Mesenchymal stem cell (in vitro differentiated cells and primary cell): Measurements from ENCODE around the gene SH2D4B.

Source experiments
- DNase-seq: peaks from one replicate; pipeline ENCODE4 v3.0.0-alpha.2; 2013
- H2AFZ ChIP-seq: one replicate; pipeline ENCODE4 v1.6.1; 2013; ENCODE audit warnings: low read depth, mild to moderate bottlenecking, control low read depth, inconsistent platforms, low read length, moderate library complexity
- H2AK5ac ChIP-seq: 2 replicates; pipeline ENCODE4 v1.6.1; 2013; ENCODE audit warnings: low read length, moderate library complexity, mild to moderate bottlenecking, inconsistent platforms; ENCODE audit not compliant: severe bottlenecking
- H2BK120ac ChIP-seq: one replicate; pipeline ENCODE4 v1.6.1; 2013; ENCODE audit warnings: low read depth, mild to moderate bottlenecking, inconsistent platforms, low read length, moderate library complexity
- H2BK12ac ChIP-seq, 2 experiments: one replicate each; pipeline ENCODE4 v1.6.1; 2013; ENCODE audit warnings: inconsistent platforms in 2 of 2, low read length in 2 of 2, mild to moderate bottlenecking in 2 of 2, moderate library complexity in 2 of 2, control low read depth in 1 of 2
- H2BK15ac ChIP-seq: one replicate; pipeline ENCODE4 v1.6.1; 2013; ENCODE audit warnings: mild to moderate bottlenecking, low read depth, inconsistent platforms; ENCODE audit not compliant: poor library complexity, severe bottlenecking
- H2BK5ac ChIP-seq: 2 replicates; pipeline ENCODE4 v1.6.1; 2013; ENCODE audit warnings: low read depth, mild to moderate bottlenecking, low read length, control low read depth, inconsistent platforms; ENCODE audit not compliant: poor library complexity, severe bottlenecking
- H3K14ac ChIP-seq, 2 experiments: one replicate each; pipeline ENCODE4 v1.6.1; 2013; ENCODE audit warnings: inconsistent platforms in 2 of 2, low read length in 2 of 2, control low read depth in 1 of 2, mild to moderate bottlenecking in 1 of 2, moderate library complexity in 1 of 2
- H3K18ac ChIP-seq, 2 experiments: one replicate each; pipeline ENCODE4 v1.6.1; 2013; ENCODE audit warnings: inconsistent platforms in 2 of 2, low read length in 2 of 2, control low read depth in 1 of 2, low read depth in 1 of 2, mild to moderate bottlenecking in 1 of 2
- H3K23ac ChIP-seq, 2 experiments: one replicate each; pipeline ENCODE4 v1.6.1; 2013; ENCODE audit warnings: inconsistent platforms in 2 of 2, low read length in 2 of 2, mild to moderate bottlenecking in 2 of 2, moderate library complexity in 2 of 2, control low read depth in 1 of 2
- H3K27ac ChIP-seq: 2 replicates; pipeline ENCODE4 v1.5.1; 2013; ENCODE audit warnings: mild to moderate bottlenecking, moderate library complexity, low read length, control low read depth, inconsistent platforms; ENCODE audit not compliant: poor library complexity, severe bottlenecking
- H3K27me3 ChIP-seq, 2 experiments: 2 replicates each; pipeline versions ENCODE4 v1.6.1 to v1.7.0; 2013; ENCODE audit warnings: low read length in 2 of 2, mild to moderate bottlenecking in 2 of 2, moderate library complexity in 2 of 2, control low read depth in 1 of 2, inconsistent platforms in 1 of 2; ENCODE audit not compliant: control insufficient read depth in 1 of 2, insufficient read depth in 1 of 2
- H3K36me3 ChIP-seq, 2 experiments: 2 replicates each; pipeline versions ENCODE4 v1.6.1 to v1.7.0; 2013; ENCODE audit warnings: low read length in 2 of 2, control low read depth in 1 of 2, inconsistent platforms in 1 of 2, low read depth in 1 of 2, mild to moderate bottlenecking in 1 of 2; ENCODE audit not compliant: insufficient read depth in 2 of 2, control insufficient read depth in 1 of 2
- H3K4ac ChIP-seq, 2 experiments: one replicate each; pipeline ENCODE4 v1.6.1; 2013; ENCODE audit warnings: inconsistent platforms in 2 of 2, low read length in 2 of 2, mild to moderate bottlenecking in 2 of 2, moderate library complexity in 2 of 2, control low read depth in 1 of 2, low read depth in 1 of 2
- H3K4me1 ChIP-seq: 2 replicates; pipeline ENCODE4 v1.6.1; 2013; ENCODE audit warnings: low read depth, low read length, control low read depth; ENCODE audit not compliant: control insufficient read depth, insufficient read depth
- H3K4me2 ChIP-seq: 2 replicates; pipeline ENCODE4 v1.6.1; 2013; ENCODE audit warnings: low read length, mild to moderate bottlenecking, inconsistent platforms; ENCODE audit not compliant: poor library complexity, severe bottlenecking
- H3K4me3 ChIP-seq, 2 experiments: 2 replicates each; pipeline versions ENCODE4 v1.5.1 to v1.7.0; 2013; ENCODE audit warnings: low read length in 2 of 2, mild to moderate bottlenecking in 2 of 2, control low read depth in 1 of 2, low read depth in 1 of 2; ENCODE audit not compliant: insufficient read depth in 1 of 2
- H3K79me1 ChIP-seq: replicated peaks from 2 replicates; pipeline ENCODE4 v1.6.1; 2013; ENCODE audit warnings: mild to moderate bottlenecking, control low read depth, low read length, inconsistent platforms; ENCODE audit not compliant: poor library complexity, severe bottlenecking
- H3K9ac ChIP-seq: 2 replicates; pipeline ENCODE4 v1.7.0; 2013; ENCODE audit warnings: mild to moderate bottlenecking, low read length, moderate library complexity
- H3K9me3 ChIP-seq: 2 replicates; pipeline ENCODE4 v1.7.0; 2013; ENCODE audit warnings: mild to moderate bottlenecking, low read length; ENCODE audit not compliant: control insufficient read depth
- H4K8ac ChIP-seq: one replicate; pipeline ENCODE4 v1.6.1; 2013; ENCODE audit warnings: inconsistent platforms, mild to moderate bottlenecking, low read length, moderate library complexity
- H4K91ac ChIP-seq: one replicate; pipeline ENCODE4 v1.6.1; 2013; ENCODE audit warnings: mild to moderate bottlenecking, low read length, inconsistent platforms
- WGBS: methylation state at CpG from one replicate; pipeline ENCODE4 v1.1.7; 2013; ENCODE audit warnings: mixed read lengths; 5-methylcytosine and 5-hydroxymethylcytosine counted together

Gene SH2D4B

GRCh38 chr10:80684259-80684658, 146.6 kb downstream of the SH2D4B start:
- 38% methylated on average over 1 of the region's 1 CpG for WGBS

GRCh38 chr10:80685355-80685754, 147.7 kb downstream of the SH2D4B start:
- H4K8ac ChIP-seq = no peak overlapping the region
- 66% methylated on average over 4 of the region's 4 CpGs for WGBS
- no peak overlapping the region for H2AK5ac ChIP-seq
- no peak overlapping the region for H3K9ac ChIP-seq
- H3K4me2 ChIP-seq = no peak overlapping the region
- H2BK12ac ChIP-seq = no peak overlapping the region
- H3K4me3 ChIP-seq = no peak overlapping the region
- H3K14ac ChIP-seq = no peak overlapping the region
- no peak overlapping the region for H3K18ac ChIP-seq
- H3K23ac ChIP-seq = no peak overlapping the region
- no peaks in the 10 kb centered on the region for H3K36me3 ChIP-seq
- no peak for DNase-seq
- peaks cover 2 to 9% of the 10 kb centered on the region in 2 experiments for H3K27me3 ChIP-seq
- H3K4ac ChIP-seq = no peak overlapping the region
- no peak overlapping the region for H2BK120ac ChIP-seq
- no peaks in the 10 kb centered on the region for H3K4me1 ChIP-seq
- no peaks in the 10 kb centered on the region for H3K9me3 ChIP-seq
- H3K27ac ChIP-seq = no peak overlapping the region
- H2BK5ac ChIP-seq = no peak overlapping the region
- no peaks in the 10 kb centered on the region for H3K79me1 ChIP-seq
- no peak overlapping the region for H2AFZ ChIP-seq
- no peak overlapping the region for H4K91ac ChIP-seq
- no peak overlapping the region for H2BK15ac ChIP-seq

More at GRCh38 chr10:80684259-80684658, 146.6 kb downstream of the SH2D4B start:
- H4K8ac ChIP-seq = no peak overlapping the region
- no peaks in the 10 kb centered on the region for H3K9me3 ChIP-seq
- DNase-seq = peak; percentile 9
- no peak overlapping the region for H2BK12ac ChIP-seq
- H3K79me1 ChIP-seq = no peaks in the 10 kb centered on the region
- H3K4me2 ChIP-seq = no peak overlapping the region
- H3K36me3 ChIP-seq = no peaks in the 10 kb centered on the region
- no peak overlapping the region for H2BK15ac ChIP-seq
- H3K14ac ChIP-seq = no peak overlapping the region
- H3K4me1 ChIP-seq = no peaks in the 10 kb centered on the region
- peaks cover 0 to 3% of the 10 kb centered on the region in 2 experiments for H3K27me3 ChIP-seq
- H4K91ac ChIP-seq = no peak overlapping the region
- H3K27ac ChIP-seq = no peak overlapping the region
- no peak overlapping the region for H3K4me3 ChIP-seq
- H2BK5ac ChIP-seq = no peak overlapping the region
- no peak overlapping the region for H2BK120ac ChIP-seq
- no peak overlapping the region for H2AK5ac ChIP-seq
- no peak overlapping the region for H3K23ac ChIP-seq
- no peak overlapping the region for H2AFZ ChIP-seq
- H3K18ac ChIP-seq = no peak overlapping the region
- no peak overlapping the region for H3K9ac ChIP-seq
- no peak overlapping the region for H3K4ac ChIP-seq

- H3K27me3 ChIP-seq = peaks cover 15 to 17% of the 10 kb centered on the region in 2 experiments
- H3K36me3 ChIP-seq = no peaks in the 10 kb centered on the region
- H4K91ac ChIP-seq = no peak overlapping the region
- no peak overlapping the region for H3K9ac ChIP-seq
- no peak overlapping the region for H3K4me2 ChIP-seq
- no peak overlapping the region for H3K4me3 ChIP-seq
- no peak overlapping the region for H3K4ac ChIP-seq
- H4K8ac ChIP-seq = no peak overlapping the region
- no peak overlapping the region for H2BK12ac ChIP-seq
- no peak overlapping the region for H3K14ac ChIP-seq
- no peak overlapping the region for H2BK120ac ChIP-seq
- no peak for DNase-seq
- H2AFZ ChIP-seq = no peak overlapping the region
- H3K18ac ChIP-seq = no peak overlapping the region
- no peak overlapping the region for H2BK5ac ChIP-seq
- no peaks in the 10 kb centered on the region for H3K4me1 ChIP-seq
- no peak overlapping the region for H3K27ac ChIP-seq
- no peak overlapping the region for H2AK5ac ChIP-seq
- no peak overlapping the region for H3K23ac ChIP-seq
- WGBS = 68% methylated on average over 6 of the region's 6 CpGs
- H2BK15ac ChIP-seq = no peak overlapping the region
- H3K9me3 ChIP-seq = no peaks in the 10 kb centered on the region
- no peaks in the 10 kb centered on the region for H3K79me1 ChIP-seq
These were observed 149.2 kb downstream of the SH2D4B start for GRCh38 chr10:80686734-80687475.

GRCh38 chr10:80687476-80687789, 149.7 kb downstream of the SH2D4B start:
- no peak for DNase-seq
- no peak overlapping the region for H3K9ac ChIP-seq
- WGBS = 86% methylated on average over 1 of the region's 1 CpG
- no peak overlapping the region for H2AK5ac ChIP-seq
- H3K4me1 ChIP-seq = no peaks in the 10 kb centered on the region
- no peak overlapping the region for H4K8ac ChIP-seq
- no peak overlapping the region for H3K27ac ChIP-seq
- peaks cover 15 to 22% of the 10 kb centered on the region in 2 experiments for H3K27me3 ChIP-seq
- H3K4ac ChIP-seq = no peak overlapping the region
- H2BK12ac ChIP-seq = no peak overlapping the region
- no peak overlapping the region for H4K91ac ChIP-seq
- no peak overlapping the region for H2BK120ac ChIP-seq
- no peak overlapping the region for H3K4me3 ChIP-seq
- H3K18ac ChIP-seq = no peak overlapping the region
- H3K4me2 ChIP-seq = no peak overlapping the region
- no peak overlapping the region for H3K14ac ChIP-seq
- no peak overlapping the region for H3K23ac ChIP-seq
- H3K79me1 ChIP-seq = no peaks in the 10 kb centered on the region
- no peak overlapping the region for H2BK5ac ChIP-seq
- H3K9me3 ChIP-seq = no peaks in the 10 kb centered on the region
- no peak overlapping the region for H2AFZ ChIP-seq
- no peaks in the 10 kb centered on the region for H3K36me3 ChIP-seq
- no peak overlapping the region for H2BK15ac ChIP-seq
